Liver (tissue), 9 donors: ENCODE data around the gene SLC8A2. TPM values are rescaled to one million over a fixed set of nuclear protein-coding genes. Genes with fewer than 3 reads are reported as not detected.

Experiments used
- DNase-seq: peaks from one replicate; pipeline ENCODE4 v3.0.0-alpha.2; 2017; ENCODE audit warnings: low spot score
- H3K27ac ChIP-seq, 2 donors: one replicate each; pipeline ENCODE4 v1.7.0; 2013; ENCODE audit warnings: inconsistent platforms in 2 of 2, low read length in 2 of 2, control low read depth in 1 of 2, low read depth in 1 of 2, mild to moderate bottlenecking in 1 of 2
- H3K27me3 ChIP-seq, 4 donors: one replicate each; pipeline versions ENCODE4 v1.6.1 to v1.7.0; 2013; ENCODE audit warnings: low read length in 3 of 4, inconsistent platforms in 1 of 4, mild to moderate bottlenecking in 1 of 4, moderate library complexity in 1 of 4; ENCODE audit not compliant: control insufficient read depth in 4 of 4, insufficient read depth in 4 of 4
- H3K36me3 ChIP-seq, 4 donors: one replicate each; pipeline versions ENCODE4 v1.6.1 to v1.7.0; 2013; ENCODE audit warnings: low read length in 3 of 4, mild to moderate bottlenecking in 3 of 4, low read depth in 1 of 4, moderate library complexity in 1 of 4; ENCODE audit not compliant: control insufficient read depth in 4 of 4, insufficient read depth in 3 of 4
- H3K4me1 ChIP-seq, 4 donors: one replicate each; pipeline versions ENCODE4 v1.6.1 to v1.7.0; 2013; ENCODE audit warnings: low read length in 3 of 4, mild to moderate bottlenecking in 3 of 4, moderate library complexity in 1 of 4; ENCODE audit not compliant: control insufficient read depth in 4 of 4, insufficient read depth in 4 of 4
- H3K4me3 ChIP-seq, 3 donors: one replicate each; pipeline versions ENCODE4 v1.6.1 to v1.7.0; 2013; ENCODE audit warnings: low read length in 3 of 3, control low read depth in 1 of 3, low read depth in 1 of 3, mild to moderate bottlenecking in 1 of 3
- H3K9ac ChIP-seq, 2 donors: one replicate each; pipeline ENCODE4 v1.7.0; 2013; ENCODE audit warnings: low read length in 2 of 2, mild to moderate bottlenecking in 2 of 2, moderate library complexity in 2 of 2, control low read depth in 1 of 2, low read depth in 1 of 2
- H3K9me3 ChIP-seq, 4 donors: one replicate each; pipeline versions ENCODE4 v1.6.1 to v1.7.0; 2013; ENCODE audit warnings: low read length in 3 of 4; ENCODE audit not compliant: control insufficient read depth in 4 of 4
- EGR1 ChIP-seq, 2 donors: IDR thresholded peaks; 2 replicates each; pipeline ENCODE4 v1.6.1; 2016 to 2018; ENCODE audit warnings: antibody characterized with exemption in 2 of 2, low read depth in 2 of 2
- FOXA1 ChIP-seq: IDR thresholded peaks from 2 replicates; pipeline ENCODE4 v1.6.1; 2016; ENCODE audit warnings: antibody characterized with exemption
- FOXA2 ChIP-seq: IDR thresholded peaks from 2 replicates; pipeline ENCODE4 v1.6.1; 2016; ENCODE audit warnings: antibody characterized with exemption
- GABPA ChIP-seq, 2 donors: IDR thresholded peaks in 1 of 2; conservative IDR thresholded peaks in 1 of 2; 2 replicates each; pipeline ENCODE4 v1.6.1; 2016; ENCODE audit warnings: antibody characterized with exemption in 2 of 2, mild to moderate bottlenecking in 1 of 2, moderate library complexity in 1 of 2
- HNF4A ChIP-seq, 2 donors: conservative IDR thresholded peaks; 2 replicates each; pipeline ENCODE4 v1.6.1; 2016; ENCODE audit warnings: antibody characterized with exemption in 2 of 2, mild to moderate bottlenecking in 2 of 2
- HNF4G ChIP-seq: IDR thresholded peaks from 2 replicates; pipeline ENCODE4 v1.6.1; 2016; ENCODE audit warnings: antibody characterized with exemption
- JUND ChIP-seq, 2 donors: IDR thresholded peaks; 2 replicates each; pipeline ENCODE4 v1.6.1; 2016; ENCODE audit warnings: antibody characterized with exemption in 2 of 2
- NR2F2 ChIP-seq: IDR thresholded peaks from 2 replicates; pipeline ENCODE4 v1.6.1; 2016; ENCODE audit warnings: antibody characterized with exemption
- RAD21 ChIP-seq, 2 donors: IDR thresholded peaks; 2 replicates each; pipeline ENCODE4 v1.6.1; 2016; ENCODE audit warnings: antibody characterized with exemption in 2 of 2, mild to moderate bottlenecking in 2 of 2
- RXRA ChIP-seq, 2 donors: IDR thresholded peaks; 2 replicates each; pipeline ENCODE4 v1.6.1; 2017 to 2018; ENCODE audit warnings: antibody characterized with exemption in 2 of 2, mild to moderate bottlenecking in 1 of 2
- SP1 ChIP-seq: IDR thresholded peaks from 2 replicates; pipeline ENCODE4 v1.6.1; 2018; ENCODE audit warnings: antibody characterized with exemption, mild to moderate bottlenecking
- TAF1 ChIP-seq: conservative IDR thresholded peaks from 2 replicates; pipeline ENCODE4 v1.6.1; 2016; ENCODE audit warnings: antibody characterized with exemption, mild to moderate bottlenecking
- YY1 ChIP-seq: IDR thresholded peaks from 2 replicates; pipeline ENCODE4 v1.6.1; 2016; ENCODE audit warnings: antibody characterized with exemption, mild to moderate bottlenecking
- WGBS: extraction: QIAGEN DNeasy Blood & Tissue Kit; methylation state at CpG from one replicate; pipeline ENCODE4 v1.1.7; 2013; 5-methylcytosine and 5-hydroxymethylcytosine counted together
- polyA plus RNA-seq, 2 donors: library from polyadenylated mRNA; stranded (reverse) in 1 of 2; unstranded in 1 of 2; fragments of 200-250 nt in 1 of 2; fragments of >200 nt in 1 of 2; fragmentation: Nextera tagmentation in 1 of 2; extraction: Ambion mirVana in 1 of 2; gene quantifications; one replicate each; pipeline versions ENCODE4 v1.2.1 to v1.2.3, GENCODE V29; 2013 to 2015
- total RNA-seq, 2 donors: library from RNA; depleted of rRNA; stranded (reverse); fragments of >200 nt; gene quantifications; one replicate each; pipeline ENCODE4 v1.2.3, GENCODE V29; 2014
- TF ChIP-seq, protein P1 (sequence below): fragments of 150-350 bp; IDR thresholded peaks from 2 replicates; pipeline ENCODE4 v1.5.1; 2017; ENCODE audit warnings: improper control_type of control experiment, low read depth, low read length; ENCODE audit not compliant: missing input control
- TF ChIP-seq, protein P2 (sequence below): IDR thresholded peaks from 2 replicates; pipeline ENCODE4 v1.6.1; 2016; ENCODE audit warnings: antibody characterized with exemption, mild to moderate bottlenecking
- TF ChIP-seq, protein P3 (sequence below): IDR thresholded peaks from 2 replicates; pipeline ENCODE4 v1.6.1; 2016; ENCODE audit warnings: antibody characterized with exemption
- TF ChIP-seq, protein P4 (sequence below): IDR thresholded peaks from 2 replicates; pipeline ENCODE4 v1.6.1; 2016; ENCODE audit warnings: antibody characterized with exemption
- TF ChIP-seq, protein P5 (sequence below): IDR thresholded peaks from 2 replicates; pipeline ENCODE4 v1.6.1; 2016; ENCODE audit warnings: antibody characterized with exemption
- donor health status: healthy.
- donor health status: healthy.
- donor health status: healthy.
- donor health status: healthy.
- donor health status: healthy.

SLC8A2 gene
- total and polyA plus RNA-seq, 4 donors: 0.01 to 0.25 TPM; not detected in 2

DNA sequence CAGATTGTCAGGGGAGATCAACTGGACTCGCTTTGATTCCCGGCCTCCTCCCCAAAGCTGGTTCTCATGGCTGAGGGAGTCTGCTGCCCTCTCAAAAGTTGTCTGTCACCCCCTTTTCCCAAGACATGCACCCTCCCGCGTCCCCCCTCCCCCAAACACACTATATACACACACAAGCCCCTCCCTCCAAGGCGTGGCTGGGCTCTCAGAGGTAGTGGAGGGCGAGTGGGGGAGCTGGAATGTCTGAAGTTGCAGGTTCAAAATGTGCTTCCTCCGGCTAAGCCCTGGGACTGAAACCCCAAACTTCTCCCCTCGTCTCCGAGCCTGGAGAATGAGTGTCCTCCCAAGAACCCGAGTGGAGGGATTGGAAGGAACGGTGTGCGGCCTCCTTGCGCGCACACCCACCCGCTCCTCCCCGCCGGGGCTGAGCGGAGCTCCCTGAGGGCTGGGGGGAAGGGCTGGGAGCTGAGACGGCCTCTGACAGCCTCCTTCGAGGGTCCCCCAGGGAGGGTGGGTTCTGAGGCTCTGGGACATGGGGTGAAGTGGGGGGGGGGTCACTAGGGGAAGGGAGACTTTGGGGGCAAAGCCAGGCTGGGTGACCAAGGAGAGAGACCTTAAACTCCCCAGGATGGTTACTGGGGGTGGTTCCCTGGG, 42.4 kb downstream of the SLC8A2 start:
- DNase-seq: no peak
- 20% methylated on average over 20 of the region's 20 CpGs for WGBS
- H3K9ac ChIP-seq: no peak overlapping the region
- no peak overlapping the region for H3K27ac ChIP-seq
- H3K9me3 ChIP-seq: no peaks in the 10 kb centered on the region
- peaks cover 2 to 10% (median 5%) of the 10 kb centered on the region in 4 donors for H3K4me1 ChIP-seq
- H3K4me3 ChIP-seq: no peak overlapping the region
- H3K36me3 ChIP-seq: no peaks in the 10 kb centered on the region
- peaks cover 0 to 6% (median 3%) of the 10 kb centered on the region in 4 donors for H3K27me3 ChIP-seq
- no peak for TF ChIP-seq YY1
- TF ChIP-seq NR2F2: no peak
- TF ChIP-seq HNF4A (conservative IDR thresholded peaks at IDR 0.05): no peak
- no peak for TF ChIP-seq RXRA (IDR thresholded peaks at IDR 0.05)
- TF ChIP-seq TAF1: no peak
- no peak for TF ChIP-seq RAD21 (IDR thresholded peaks at IDR 0.05)
- no peak for TF ChIP-seq FOXA1
- TF ChIP-seq, protein P1, sequence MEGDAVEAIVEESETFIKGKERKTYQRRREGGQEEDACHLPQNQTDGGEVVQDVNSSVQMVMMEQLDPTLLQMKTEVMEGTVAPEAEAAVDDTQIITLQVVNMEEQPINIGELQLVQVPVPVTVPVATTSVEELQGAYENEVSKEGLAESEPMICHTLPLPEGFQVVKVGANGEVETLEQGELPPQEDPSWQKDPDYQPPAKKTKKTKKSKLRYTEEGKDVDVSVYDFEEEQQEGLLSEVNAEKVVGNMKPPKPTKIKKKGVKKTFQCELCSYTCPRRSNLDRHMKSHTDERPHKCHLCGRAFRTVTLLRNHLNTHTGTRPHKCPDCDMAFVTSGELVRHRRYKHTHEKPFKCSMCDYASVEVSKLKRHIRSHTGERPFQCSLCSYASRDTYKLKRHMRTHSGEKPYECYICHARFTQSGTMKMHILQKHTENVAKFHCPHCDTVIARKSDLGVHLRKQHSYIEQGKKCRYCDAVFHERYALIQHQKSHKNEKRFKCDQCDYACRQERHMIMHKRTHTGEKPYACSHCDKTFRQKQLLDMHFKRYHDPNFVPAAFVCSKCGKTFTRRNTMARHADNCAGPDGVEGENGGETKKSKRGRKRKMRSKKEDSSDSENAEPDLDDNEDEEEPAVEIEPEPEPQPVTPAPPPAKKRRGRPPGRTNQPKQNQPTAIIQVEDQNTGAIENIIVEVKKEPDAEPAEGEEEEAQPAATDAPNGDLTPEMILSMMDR: no peak
- TF ChIP-seq, protein P2, sequence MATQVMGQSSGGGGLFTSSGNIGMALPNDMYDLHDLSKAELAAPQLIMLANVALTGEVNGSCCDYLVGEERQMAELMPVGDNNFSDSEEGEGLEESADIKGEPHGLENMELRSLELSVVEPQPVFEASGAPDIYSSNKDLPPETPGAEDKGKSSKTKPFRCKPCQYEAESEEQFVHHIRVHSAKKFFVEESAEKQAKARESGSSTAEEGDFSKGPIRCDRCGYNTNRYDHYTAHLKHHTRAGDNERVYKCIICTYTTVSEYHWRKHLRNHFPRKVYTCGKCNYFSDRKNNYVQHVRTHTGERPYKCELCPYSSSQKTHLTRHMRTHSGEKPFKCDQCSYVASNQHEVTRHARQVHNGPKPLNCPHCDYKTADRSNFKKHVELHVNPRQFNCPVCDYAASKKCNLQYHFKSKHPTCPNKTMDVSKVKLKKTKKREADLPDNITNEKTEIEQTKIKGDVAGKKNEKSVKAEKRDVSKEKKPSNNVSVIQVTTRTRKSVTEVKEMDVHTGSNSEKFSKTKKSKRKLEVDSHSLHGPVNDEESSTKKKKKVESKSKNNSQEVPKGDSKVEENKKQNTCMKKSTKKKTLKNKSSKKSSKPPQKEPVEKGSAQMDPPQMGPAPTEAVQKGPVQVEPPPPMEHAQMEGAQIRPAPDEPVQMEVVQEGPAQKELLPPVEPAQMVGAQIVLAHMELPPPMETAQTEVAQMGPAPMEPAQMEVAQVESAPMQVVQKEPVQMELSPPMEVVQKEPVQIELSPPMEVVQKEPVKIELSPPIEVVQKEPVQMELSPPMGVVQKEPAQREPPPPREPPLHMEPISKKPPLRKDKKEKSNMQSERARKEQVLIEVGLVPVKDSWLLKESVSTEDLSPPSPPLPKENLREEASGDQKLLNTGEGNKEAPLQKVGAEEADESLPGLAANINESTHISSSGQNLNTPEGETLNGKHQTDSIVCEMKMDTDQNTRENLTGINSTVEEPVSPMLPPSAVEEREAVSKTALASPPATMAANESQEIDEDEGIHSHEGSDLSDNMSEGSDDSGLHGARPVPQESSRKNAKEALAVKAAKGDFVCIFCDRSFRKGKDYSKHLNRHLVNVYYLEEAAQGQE: no peak
- no peak for TF ChIP-seq JUND (IDR thresholded peaks at IDR 0.05)
- TF ChIP-seq EGR1 (IDR thresholded peaks at IDR 0.05; ENCODE audit: low read depth in 2 of 2): no peak
- TF ChIP-seq, protein P3, sequence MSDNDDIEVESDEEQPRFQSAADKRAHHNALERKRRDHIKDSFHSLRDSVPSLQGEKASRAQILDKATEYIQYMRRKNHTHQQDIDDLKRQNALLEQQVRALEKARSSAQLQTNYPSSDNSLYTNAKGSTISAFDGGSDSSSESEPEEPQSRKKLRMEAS: no peak
- no peak for TF ChIP-seq SP1
- TF ChIP-seq FOXA2: no peak
- no peak for TF ChIP-seq HNF4G
- TF ChIP-seq, protein P4, sequence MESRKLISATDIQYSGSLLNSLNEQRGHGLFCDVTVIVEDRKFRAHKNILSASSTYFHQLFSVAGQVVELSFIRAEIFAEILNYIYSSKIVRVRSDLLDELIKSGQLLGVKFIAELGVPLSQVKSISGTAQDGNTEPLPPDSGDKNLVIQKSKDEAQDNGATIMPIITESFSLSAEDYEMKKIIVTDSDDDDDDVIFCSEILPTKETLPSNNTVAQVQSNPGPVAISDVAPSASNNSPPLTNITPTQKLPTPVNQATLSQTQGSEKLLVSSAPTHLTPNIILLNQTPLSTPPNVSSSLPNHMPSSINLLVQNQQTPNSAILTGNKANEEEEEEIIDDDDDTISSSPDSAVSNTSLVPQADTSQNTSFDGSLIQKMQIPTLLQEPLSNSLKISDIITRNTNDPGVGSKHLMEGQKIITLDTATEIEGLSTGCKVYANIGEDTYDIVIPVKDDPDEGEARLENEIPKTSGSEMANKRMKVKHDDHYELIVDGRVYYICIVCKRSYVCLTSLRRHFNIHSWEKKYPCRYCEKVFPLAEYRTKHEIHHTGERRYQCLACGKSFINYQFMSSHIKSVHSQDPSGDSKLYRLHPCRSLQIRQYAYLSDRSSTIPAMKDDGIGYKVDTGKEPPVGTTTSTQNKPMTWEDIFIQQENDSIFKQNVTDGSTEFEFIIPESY: no peak
- no peak for TF ChIP-seq GABPA (IDR thresholded peaks at IDR 0.05 in 1 of 2, conservative IDR thresholded peaks at IDR 0.05 in 1 of 2)
- TF ChIP-seq, protein P5, sequence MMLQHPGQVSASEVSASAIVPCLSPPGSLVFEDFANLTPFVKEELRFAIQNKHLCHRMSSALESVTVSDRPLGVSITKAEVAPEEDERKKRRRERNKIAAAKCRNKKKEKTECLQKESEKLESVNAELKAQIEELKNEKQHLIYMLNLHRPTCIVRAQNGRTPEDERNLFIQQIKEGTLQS: no peak
